WERI-Rb-1 (cell line): Measurements from ENCODE around the gene PPP3CA.
"Not testable (repeated sequence)": the region's sequence is repeated elsewhere in the genome, so short reads cannot be mapped to it uniquely, and the experiment has no call there.

Experiments
- DNase-seq: peaks from one replicate; pipeline ENCODE4 v3.0.0-alpha.2; 2020
- H3K27ac ChIP-seq: fragments of 250-450 bp; sonication (Bioruptor Pico); 2 replicates; pipeline ENCODE4 v1.5.1; 2020; ENCODE audit warnings: mild to moderate bottlenecking, moderate library complexity
- H3K27me3 ChIP-seq: fragments of 250-450 bp; sonication (Bioruptor Pico); 2 replicates; pipeline ENCODE4 v1.5.1; 2021; ENCODE audit warnings: mild to moderate bottlenecking, low read depth, moderate library complexity; ENCODE audit not compliant: insufficient read depth, severe bottlenecking
- H3K36me3 ChIP-seq: fragments of 250-450 bp; sonication (Bioruptor Pico); 2 replicates; pipeline ENCODE4 v1.5.1; 2020; ENCODE audit warnings: mild to moderate bottlenecking, moderate library complexity
- H3K4me3 ChIP-seq: 2 replicates; pipeline ENCODE4 v1.5.1; 2011; ENCODE audit warnings: low read depth, mild to moderate bottlenecking, control low read depth, low read length
- H3K9me3 ChIP-seq: fragments of 250-450 bp; sonication (Bioruptor Pico); 2 replicates; pipeline ENCODE4 v1.5.1; 2021; ENCODE audit warnings: mild to moderate bottlenecking, moderate library complexity; ENCODE audit not compliant: severe bottlenecking
- CTCF ChIP-seq: IDR thresholded peaks from 2 replicates; pipeline ENCODE4 v1.5.1; 2011; ENCODE audit warnings: low read depth, mild to moderate bottlenecking, control low read depth, inconsistent platforms, low read length

PPP3CA gene

GRCh38 chr4:101236097-101236496, 111.2 kb downstream of the PPP3CA start:
- Histone ChIP-seq H3K27me3 (no peaks in the 10 kb centered on the region), H3K9me3 (no peaks in the 10 kb centered on the region), H3K4me3 (no peak overlapping the region), H3K36me3 (no peaks in the 10 kb centered on the region), H3K27ac (no peak overlapping the region)
- TF ChIP-seq CTCF = no peak
- DNase-seq = no peak

- not testable (repeated sequence) for H3K27ac ChIP-seq, DNase-seq, H3K27me3 ChIP-seq, H3K36me3 ChIP-seq, H3K9me3 ChIP-seq, H3K4me3 ChIP-seq
Observed at GRCh38 chr4:101234141-101234540, 113.2 kb downstream of the PPP3CA start.

GRCh38 chr4:101232074-101232776, 115.1 kb downstream of the PPP3CA start:
- no peaks in the 10 kb centered on the region for H3K9me3 ChIP-seq
- H3K4me3 ChIP-seq = no peak overlapping the region
- H3K27me3 ChIP-seq = no peaks in the 10 kb centered on the region
- DNase-seq = no peak
- H3K36me3 ChIP-seq = no peaks in the 10 kb centered on the region
- H3K27ac ChIP-seq = no peak overlapping the region
- no peak for TF ChIP-seq CTCF

GRCh38 chr4:101230801-101231426, 116.4 kb downstream of the PPP3CA start:
- Histone ChIP-seq H3K27ac (no peak overlapping the region), H3K36me3 (no peaks in the 10 kb centered on the region), H3K4me3 (no peak overlapping the region), H3K9me3 (no peaks in the 10 kb centered on the region), H3K27me3 (no peaks in the 10 kb centered on the region)
- DNase-seq = no peak
- no peak for TF ChIP-seq CTCF

GRCh38 chr4:101229116-101229515, 118.2 kb downstream of the PPP3CA start:
- Histone ChIP-seq H3K4me3 (no peak overlapping the region), H3K27me3 (no peaks in the 10 kb centered on the region)

GRCh38 chr4:101227715-101228114, 119.6 kb downstream of the PPP3CA start:
- H3K27me3 ChIP-seq = no peaks in the 10 kb centered on the region
- TF ChIP-seq CTCF = no peak
- no peaks in the 10 kb centered on the region for H3K36me3 ChIP-seq
- H3K27ac ChIP-seq = no peak overlapping the region
- H3K9me3 ChIP-seq = no peaks in the 10 kb centered on the region
- H3K4me3 ChIP-seq = no peak overlapping the region
- DNase-seq = no peak

More at GRCh38 chr4:101229116-101229515, 118.2 kb downstream of the PPP3CA start:
- H3K27ac ChIP-seq = no peak overlapping the region
- H3K9me3 ChIP-seq = no peaks in the 10 kb centered on the region
- no peak for DNase-seq
- TF ChIP-seq CTCF = no peak
- no peaks in the 10 kb centered on the region for H3K36me3 ChIP-seq
